Transverse colon (tissue), 4 donors: Measurements from ENCODE around the gene DIRAS1.

ENCODE experiments used
- CTCF ChIP-seq, 5 experiments: fragments of 200-600 bp in 3 of 5; fragments of 450-650 bp in 2 of 5; sonication (generic) in 3 of 5; IDR thresholded peaks; 1 replicate in 2 of 5; 2 replicates in 3 of 5; pipeline ENCODE4 v1.5.1; 2016 to 2017; ENCODE audit warnings: antibody characterized with exemption in 5 of 5, inconsistent platforms in 3 of 5, mild to moderate bottlenecking in 2 of 5, moderate library complexity in 1 of 5
- POLR2A ChIP-seq: fragments of 450-650 bp; IDR thresholded peaks from one replicate; pipeline ENCODE4 v1.6.1; 2016; ENCODE audit warnings: antibody characterized with exemption, mild to moderate bottlenecking, moderate library complexity
- POLR2AphosphoS5 ChIP-seq, 3 donors: sonication (generic); formaldehyde crosslinking; IDR thresholded peaks; one replicate each; pipeline ENCODE4 v1.6.1; 2016; ENCODE audit warnings: antibody characterized with exemption in 3 of 3

GRCh38 chr19:2759965-2760364 lies 38.8 kb upstream of the DIRAS1 start:
- no peak for TF ChIP-seq CTCF (IDR thresholded peaks at IDR 0.05)
- TF ChIP-seq POLR2A: no peak
- TF ChIP-seq POLR2AphosphoS5 (IDR thresholded peaks at IDR 0.05): no peak
